Gastrocnemius medialis (tissue), 4 donors: ENCODE results near the gene ITPK1. TPM values are rescaled to one million over a fixed set of nuclear protein-coding genes. Genes with fewer than 3 reads are reported as not detected.

ENCODE experiments used
- ATAC-seq, 2 donors: fragments of 150-250 bp; one replicate each; pipeline ENCODE4 v1.9.1; 2016
- DNase-seq, 2 donors: peaks; one replicate each; pipeline ENCODE4 v3.0.0-alpha.2; 2019
- H3K27ac ChIP-seq, 4 donors: fragments of 200-600 bp; sonication (generic); 1 replicate in 1 of 4; 2 replicates in 3 of 4; pipeline ENCODE4 v1.5.1; 2016 to 2018; ENCODE audit warnings: mild to moderate bottlenecking in 2 of 4, moderate library complexity in 1 of 4
- H3K27me3 ChIP-seq, 3 donors: fragments of 200-600 bp; sonication (generic) in 2 of 3; 1 replicate in 1 of 3; 2 replicates in 2 of 3; pipeline versions ENCODE4 v1.5.1 to v1.6.0; 2016 to 2019; ENCODE audit warnings: mild to moderate bottlenecking in 1 of 3, moderate library complexity in 1 of 3
- H3K36me3 ChIP-seq, 2 donors: fragments of 200-600 bp; sonication (generic) in 1 of 2; one replicate each; pipeline ENCODE4 v1.5.1; 2017 to 2018
- H3K4me1 ChIP-seq, 2 donors: fragments of 200-600 bp; sonication (generic) in 1 of 2; one replicate each; pipeline ENCODE4 v1.5.1; 2016 to 2017; ENCODE audit warnings: mild to moderate bottlenecking in 2 of 2
- H3K4me3 ChIP-seq, 4 donors: fragments of 200-600 bp; sonication (generic) in 3 of 4; 1 replicate in 1 of 4; 2 replicates in 3 of 4; pipeline ENCODE4 v1.5.1; 2016 to 2019; ENCODE audit warnings: mild to moderate bottlenecking in 2 of 4
- H3K9me3 ChIP-seq, 3 donors: fragments of 200-600 bp; sonication (generic) in 2 of 3; 1 replicate in 1 of 3; 2 replicates in 2 of 3; pipeline ENCODE4 v1.5.1; 2016 to 2019
- CTCF ChIP-seq, 5 experiments: fragments of 450-650 bp in 3 of 5; fragments of 200-600 bp in 2 of 5; sonication (generic) in 2 of 5; IDR thresholded peaks in 4 of 5; conservative IDR thresholded peaks in 1 of 5; 1 replicate in 4 of 5; 2 replicates in 1 of 5; pipeline ENCODE4 v1.5.1; 2016 to 2019; ENCODE audit warnings: antibody characterized with exemption in 5 of 5, mild to moderate bottlenecking in 3 of 5, moderate library complexity in 3 of 5
- POLR2A ChIP-seq, 2 donors: fragments of 450-650 bp; IDR thresholded peaks; one replicate each; pipeline ENCODE4 v1.6.1; 2017; ENCODE audit warnings: antibody characterized with exemption in 2 of 2, mild to moderate bottlenecking in 2 of 2, moderate library complexity in 2 of 2
- in situ Hi-C, 4 donors: fragments of 200-750 bp; cut with MboI; loops; one replicate each; pipeline versions ENCODE4 v1.15.0 to v1.8.0; 2017; ENCODE audit warnings: low sequenced_read_pairs in 4 of 4
- intact Hi-C: fragments of 100-400 bp; cut with DNase I; formaldehyde crosslinking; loops from one replicate; pipeline ENCODE4 v1.15.1; 2023; ENCODE audit warnings: low total_unique reads
- total RNA-seq, 4 donors: library from RNA; depleted of rRNA; stranded (reverse); fragments of >200 nt; gene quantifications; one replicate each; pipeline versions ENCODE4 v1.1.0 to v1.2.3, GENCODE V29; 2016

ITPK1 gene
- total RNA-seq, 4 donors from 2014 or later, result 49.7 to 80.1 (median 53.6) TPM

GRCh38 chr14:92920001-92920400, 195.7 kb downstream of the ITPK1 start:
- intact Hi-C loops (no loop called here), in situ Hi-C loops (no loop called here)
- no peak overlapping the region for H3K27ac ChIP-seq
- TF ChIP-seq POLR2A (IDR thresholded peaks at IDR 0.05) (no peak), CTCF (IDR thresholded peaks at IDR 0.05 in 4 of 5, conservative IDR thresholded peaks at IDR 0.05 in 1 of 5) (no peak)
- H3K4me3 ChIP-seq, result no peak overlapping the region
- H3K36me3 ChIP-seq, result no peaks in the 10 kb centered on the region
- no peak for DNase-seq
- no peak for ATAC-seq
- H3K4me1 ChIP-seq, result no peaks in the 10 kb centered on the region
- H3K9me3 ChIP-seq, result no peaks in the 10 kb centered on the region
- H3K27me3 ChIP-seq, result peaks cover 0 to 12% (median 5%) of the 10 kb centered on the region in 3 donors

- H3K36me3 ChIP-seq, result no peaks in the 10 kb centered on the region
- intact Hi-C loops, result no loop called here
- H3K27ac ChIP-seq, result no peak overlapping the region
- no peak overlapping the region for H3K4me3 ChIP-seq
- ATAC-seq, result no peak
- DNase-seq, result no peak
- H3K27me3 ChIP-seq, result peaks cover 0 to 12% (median 5%) of the 10 kb centered on the region in 3 donors
- in situ Hi-C loops, result no loop called here
- TF ChIP-seq POLR2A (IDR thresholded peaks at IDR 0.05) (no peak), CTCF (IDR thresholded peaks at IDR 0.05 in 4 of 5, conservative IDR thresholded peaks at IDR 0.05 in 1 of 5) (no peak)
- H3K9me3 ChIP-seq, result no peaks in the 10 kb centered on the region
- no peaks in the 10 kb centered on the region for H3K4me1 ChIP-seq
Observed at GRCh38 chr14:92917956-92918355, 197.8 kb downstream of the ITPK1 start.

DNA sequence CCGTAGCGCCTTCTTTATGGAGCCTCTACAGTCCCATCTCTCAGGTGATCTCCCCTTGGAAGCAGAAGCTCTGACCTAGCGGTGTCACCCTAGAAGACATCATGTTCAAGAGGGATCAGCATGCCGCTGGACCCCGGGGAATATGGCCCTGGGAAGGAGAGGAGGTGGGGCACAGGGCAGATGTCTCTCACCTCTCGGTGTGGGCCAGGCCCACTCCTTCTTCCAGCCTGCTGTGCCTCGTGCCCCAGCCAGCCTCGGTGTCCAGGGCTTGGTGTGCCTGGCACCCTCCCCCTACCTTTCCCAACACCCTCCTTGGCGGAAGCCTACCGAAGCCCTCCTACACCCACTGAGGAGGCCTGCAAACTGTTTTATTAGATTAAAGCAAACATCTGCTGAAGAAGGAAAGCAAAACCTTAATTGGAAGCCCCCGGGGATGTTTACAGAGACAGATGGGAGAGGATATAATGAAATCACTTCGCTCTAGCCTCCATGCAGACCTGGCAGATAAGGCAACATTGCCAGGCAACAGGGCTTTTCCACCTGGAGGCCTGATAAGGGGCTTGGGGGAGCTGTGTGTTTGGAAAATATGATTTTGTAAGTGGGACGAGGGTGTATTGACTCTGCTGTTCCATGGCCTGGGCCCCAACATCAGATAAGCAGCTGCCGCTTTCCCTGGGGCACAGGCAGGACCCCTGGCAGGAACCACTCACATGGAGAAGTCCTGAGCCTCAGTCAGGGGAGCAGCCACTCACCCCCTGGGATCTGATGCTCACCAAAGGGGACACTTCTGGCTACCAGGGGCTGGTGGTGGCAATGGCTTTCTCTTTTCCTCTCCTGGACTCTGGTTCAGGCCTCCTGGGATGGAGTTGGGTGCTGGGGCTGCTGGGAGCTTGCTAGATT, 198.4 kb downstream of the ITPK1 start:
- Histone ChIP-seq H3K36me3 (no peaks in the 10 kb centered on the region), H3K4me1 (no peaks in the 10 kb centered on the region), H3K27me3 (peaks cover 0 to 6% (median 2%) of the 10 kb centered on the region in 3 donors), H3K4me3 (no peak overlapping the region), H3K9me3 (no peaks in the 10 kb centered on the region), H3K27ac (no peak overlapping the region)
- ATAC-seq (no peak), DNase-seq (no peak)
- in situ Hi-C loops (no loop called here), intact Hi-C loops (no loop called here)
- TF ChIP-seq CTCF (IDR thresholded peaks at IDR 0.05 in 4 of 5, conservative IDR thresholded peaks at IDR 0.05 in 1 of 5) (no peak), POLR2A (IDR thresholded peaks at IDR 0.05) (no peak)

DNA sequence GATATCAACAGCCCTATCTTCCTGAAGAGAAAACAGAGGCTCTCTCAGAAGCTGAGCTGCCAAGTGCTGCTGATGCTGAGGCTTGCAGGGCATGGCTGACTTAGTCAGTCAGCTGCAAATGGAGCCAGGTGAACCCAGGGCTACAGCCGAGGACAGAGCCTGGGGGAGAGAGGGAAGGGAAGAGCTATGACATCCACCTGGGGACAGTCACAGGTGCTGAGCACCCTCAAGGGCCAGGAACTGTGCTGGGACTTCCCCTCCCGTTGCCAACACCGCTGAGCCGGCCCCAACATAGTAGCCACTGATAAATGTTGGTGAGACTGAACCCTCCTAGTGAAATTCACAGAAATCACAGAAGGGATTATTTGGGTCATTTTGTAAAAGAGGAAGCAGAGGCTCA, 199.5 kb downstream of the ITPK1 start:
- ATAC-seq, result no peak
- no peaks in the 10 kb centered on the region for H3K9me3 ChIP-seq
- TF ChIP-seq CTCF (IDR thresholded peaks at IDR 0.05 in 4 of 5, conservative IDR thresholded peaks at IDR 0.05 in 1 of 5) (no peak), POLR2A (IDR thresholded peaks at IDR 0.05) (no peak)
- intact Hi-C loops, result no loop called here
- no peaks in the 10 kb centered on the region for H3K27me3 ChIP-seq
- no peaks in the 10 kb centered on the region for H3K36me3 ChIP-seq
- H3K4me1 ChIP-seq, result no peaks in the 10 kb centered on the region
- H3K27ac ChIP-seq, result no peak overlapping the region
- in situ Hi-C loops, result no loop called here
- no peak overlapping the region for H3K4me3 ChIP-seq
- no peak for DNase-seq
